Fibroblast of pulmonary artery (primary cell): ENCODE measurements around the gene LRRC43.
"Not testable (repeated sequence)": the region's sequence is repeated elsewhere in the genome, so short reads cannot be mapped to it uniquely, and the experiment has no call there.

ENCODE experiments used
- DNase-seq: peaks from one replicate; pipeline ENCODE4 v3.0.0-alpha.2; 2010; ENCODE audit warnings: low read depth
- H3K4me3 ChIP-seq: replicated peaks from 2 replicates; pipeline ENCODE4 v1.5.1; 2011; ENCODE audit warnings: low read depth, mild to moderate bottlenecking, control low read depth, low read length, moderate library complexity
- TF ChIP-seq, protein P1 (sequence below): IDR thresholded peaks from 2 replicates; pipeline ENCODE4 v1.5.1; 2011; ENCODE audit warnings: mild to moderate bottlenecking, control low read depth, low read length, inconsistent platforms; ENCODE audit errors: missing control alignments

The LRRC43 gene

DNA sequence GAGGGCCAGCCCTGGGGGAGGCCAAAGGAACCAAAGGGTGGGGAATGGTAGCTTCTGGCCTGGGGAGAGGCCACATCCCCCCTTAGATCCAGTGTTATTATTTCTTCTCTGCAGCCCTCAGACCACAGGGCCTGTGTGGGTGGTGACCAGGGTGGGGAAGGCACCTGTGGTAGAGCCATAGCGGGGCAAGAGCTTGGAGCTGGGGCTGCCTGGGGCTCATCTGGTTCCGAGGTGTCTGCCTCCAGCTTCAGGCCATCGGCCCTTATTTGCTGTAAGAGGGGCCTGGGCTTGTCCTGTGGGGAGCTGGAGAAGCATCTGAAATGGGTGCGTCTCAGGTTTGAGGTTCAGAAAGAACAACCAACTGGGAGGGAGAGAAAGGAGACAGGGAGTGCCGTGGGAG is 18.5 kb downstream of the LRRC43 start:
- TF ChIP-seq, protein P1, sequence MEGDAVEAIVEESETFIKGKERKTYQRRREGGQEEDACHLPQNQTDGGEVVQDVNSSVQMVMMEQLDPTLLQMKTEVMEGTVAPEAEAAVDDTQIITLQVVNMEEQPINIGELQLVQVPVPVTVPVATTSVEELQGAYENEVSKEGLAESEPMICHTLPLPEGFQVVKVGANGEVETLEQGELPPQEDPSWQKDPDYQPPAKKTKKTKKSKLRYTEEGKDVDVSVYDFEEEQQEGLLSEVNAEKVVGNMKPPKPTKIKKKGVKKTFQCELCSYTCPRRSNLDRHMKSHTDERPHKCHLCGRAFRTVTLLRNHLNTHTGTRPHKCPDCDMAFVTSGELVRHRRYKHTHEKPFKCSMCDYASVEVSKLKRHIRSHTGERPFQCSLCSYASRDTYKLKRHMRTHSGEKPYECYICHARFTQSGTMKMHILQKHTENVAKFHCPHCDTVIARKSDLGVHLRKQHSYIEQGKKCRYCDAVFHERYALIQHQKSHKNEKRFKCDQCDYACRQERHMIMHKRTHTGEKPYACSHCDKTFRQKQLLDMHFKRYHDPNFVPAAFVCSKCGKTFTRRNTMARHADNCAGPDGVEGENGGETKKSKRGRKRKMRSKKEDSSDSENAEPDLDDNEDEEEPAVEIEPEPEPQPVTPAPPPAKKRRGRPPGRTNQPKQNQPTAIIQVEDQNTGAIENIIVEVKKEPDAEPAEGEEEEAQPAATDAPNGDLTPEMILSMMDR, result no peak
- DNase-seq, result no peak

DNA sequence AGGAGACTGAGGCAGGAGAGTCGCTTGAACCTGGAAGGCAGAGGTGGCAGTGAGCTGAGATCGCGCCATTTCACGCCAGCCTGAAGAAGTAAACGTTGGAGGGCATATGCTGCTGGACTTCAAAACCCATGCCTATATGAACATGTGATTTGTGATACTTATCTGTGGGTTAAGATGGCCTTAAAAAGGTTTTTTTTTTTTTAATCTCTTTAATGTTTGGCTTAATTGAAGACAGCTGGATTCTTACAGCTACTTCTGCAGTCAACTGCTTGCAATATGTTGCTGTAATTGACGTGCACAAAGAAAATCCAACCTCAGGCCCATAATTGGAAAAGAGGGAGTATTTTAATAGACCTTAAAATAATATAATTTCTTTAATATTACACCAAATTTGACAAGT is 19.1 kb downstream of the LRRC43 start:
- no peak for DNase-seq
- TF ChIP-seq, protein P1, result no peak
- no peak overlapping the region for H3K4me3 ChIP-seq

More for the DNA sequence above, 18.5 kb downstream of the LRRC43 start:
- H3K4me3 ChIP-seq, result no peak overlapping the region

DNA sequence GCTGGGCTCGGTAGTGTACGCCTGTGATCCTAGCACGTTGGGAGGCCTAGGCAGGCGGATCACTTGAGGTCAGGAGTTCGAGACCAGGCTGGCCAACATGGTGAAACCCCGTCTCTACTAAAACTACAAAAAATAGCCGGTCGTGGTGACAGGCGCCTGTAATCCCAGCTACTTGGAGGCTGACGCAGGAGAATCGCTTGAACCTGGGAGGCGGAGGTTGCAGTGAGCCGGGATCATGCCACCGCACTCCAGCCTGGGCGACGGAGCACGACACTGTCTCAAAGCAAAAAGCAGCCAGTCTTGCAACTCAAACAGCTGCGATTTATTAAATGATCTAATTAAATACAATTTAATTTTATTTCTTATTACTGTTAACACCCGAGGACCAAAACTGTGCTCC is 19.9 kb downstream of the LRRC43 start:
- peak overlapping the region; percentile 56 for H3K4me3 ChIP-seq
- DNase-seq, result not testable (repeated sequence)

DNA sequence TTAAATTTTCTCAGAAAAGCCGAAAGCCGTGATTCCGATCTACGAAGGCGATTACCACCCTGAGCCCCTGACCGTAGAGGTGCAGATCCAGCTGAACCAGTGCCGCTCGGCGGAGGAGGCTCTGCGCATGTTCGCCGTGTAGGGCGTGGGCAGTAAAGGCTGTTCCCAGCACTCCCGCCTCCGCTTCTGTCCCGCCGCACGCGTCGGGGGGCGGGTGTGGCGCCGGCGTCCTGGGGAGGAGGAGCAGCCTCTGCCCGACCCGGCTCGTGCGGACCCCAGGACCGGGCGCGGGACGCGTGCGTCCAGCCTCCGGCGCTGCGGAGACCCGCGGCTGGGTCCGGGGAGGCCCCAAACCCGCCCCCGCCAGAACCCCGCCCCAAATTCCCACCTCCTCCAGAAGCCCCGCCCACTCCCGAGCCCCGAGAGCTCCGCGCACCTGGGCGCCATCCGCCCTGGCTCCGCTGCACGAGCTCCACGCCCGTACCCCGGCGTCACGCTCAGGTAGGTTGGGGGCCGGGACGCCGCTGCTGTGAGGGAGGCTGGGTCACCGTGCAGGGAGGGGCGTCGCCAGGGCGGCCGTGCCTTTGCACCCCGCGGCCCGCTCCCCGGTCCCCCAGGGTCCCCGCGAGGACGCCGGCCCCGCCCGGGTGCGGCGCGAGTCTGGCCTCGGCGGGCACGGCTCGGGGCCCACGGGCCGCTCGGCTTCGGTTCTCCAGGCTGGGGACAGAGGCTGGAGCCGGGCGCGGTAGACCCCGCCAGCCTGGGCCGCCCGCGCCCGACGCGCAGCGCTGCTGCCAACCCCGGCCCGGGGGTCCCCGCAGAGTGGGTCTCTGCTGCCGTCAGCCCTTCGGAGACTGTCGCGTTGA is 20.6 kb downstream of the LRRC43 start, which contains the start of gene B3GNT4:
Gene B3GNT4, plus strand, starts transcription at position 409 of the 866 bp plus-strand sequence. CDS start 910 bp downstream, outside the sequence.
- DNase-seq, result peak; percentile 49
- peak within 1 kb of the TSS; percentile 56 for H3K4me3 ChIP-seq

DNA sequence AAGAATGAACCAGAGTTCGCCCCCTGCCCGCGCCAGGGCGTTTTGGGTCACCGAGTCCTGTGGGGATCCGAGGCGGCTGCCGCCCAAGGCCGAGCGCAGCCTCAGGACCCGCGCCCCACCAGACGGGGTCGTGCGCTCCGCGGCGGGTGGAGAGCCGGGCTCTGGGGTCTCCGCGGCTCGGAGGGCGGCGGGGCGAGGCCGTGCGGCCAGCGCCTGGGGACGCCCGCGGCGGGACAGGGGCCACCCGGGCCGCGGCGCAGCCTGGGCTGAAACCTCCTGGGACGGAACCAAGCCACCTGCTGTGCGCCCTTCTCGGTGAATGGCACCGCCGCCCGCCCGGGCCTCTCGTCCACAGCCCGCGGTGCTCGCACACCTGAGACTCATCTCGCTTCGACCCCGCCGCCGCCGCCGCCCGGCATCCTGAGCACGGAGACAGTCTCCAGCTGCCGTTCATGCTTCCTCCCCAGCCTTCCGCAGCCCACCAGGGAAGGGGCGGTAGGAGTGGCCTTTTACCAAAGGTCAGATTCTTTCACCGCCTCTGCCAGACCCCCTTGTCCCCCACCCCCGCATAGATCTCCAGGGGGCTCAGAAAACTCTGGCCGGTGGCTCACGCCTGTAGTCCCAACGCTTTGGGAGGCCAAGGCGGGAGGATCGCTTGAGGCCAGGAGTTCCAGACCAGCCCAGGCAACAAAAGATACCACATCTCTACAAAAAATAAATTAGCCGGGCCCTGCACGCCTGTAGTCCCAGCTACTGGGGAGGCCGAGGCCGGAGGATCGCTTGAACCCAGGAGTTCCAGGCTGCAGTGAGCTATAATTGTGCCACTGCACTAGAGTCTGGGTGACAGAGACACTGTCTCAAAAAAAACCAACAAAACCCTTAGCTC is 21.5 kb downstream of the LRRC43 start:
- no peak for DNase-seq
- peak overlapping the region; percentile 56 for H3K4me3 ChIP-seq
- TF ChIP-seq, protein P1, result no peak

More for the DNA sequence above, 20.6 kb downstream of the LRRC43 start, which contains the start of gene B3GNT4:
- TF ChIP-seq, protein P1, result no peak

DNA sequence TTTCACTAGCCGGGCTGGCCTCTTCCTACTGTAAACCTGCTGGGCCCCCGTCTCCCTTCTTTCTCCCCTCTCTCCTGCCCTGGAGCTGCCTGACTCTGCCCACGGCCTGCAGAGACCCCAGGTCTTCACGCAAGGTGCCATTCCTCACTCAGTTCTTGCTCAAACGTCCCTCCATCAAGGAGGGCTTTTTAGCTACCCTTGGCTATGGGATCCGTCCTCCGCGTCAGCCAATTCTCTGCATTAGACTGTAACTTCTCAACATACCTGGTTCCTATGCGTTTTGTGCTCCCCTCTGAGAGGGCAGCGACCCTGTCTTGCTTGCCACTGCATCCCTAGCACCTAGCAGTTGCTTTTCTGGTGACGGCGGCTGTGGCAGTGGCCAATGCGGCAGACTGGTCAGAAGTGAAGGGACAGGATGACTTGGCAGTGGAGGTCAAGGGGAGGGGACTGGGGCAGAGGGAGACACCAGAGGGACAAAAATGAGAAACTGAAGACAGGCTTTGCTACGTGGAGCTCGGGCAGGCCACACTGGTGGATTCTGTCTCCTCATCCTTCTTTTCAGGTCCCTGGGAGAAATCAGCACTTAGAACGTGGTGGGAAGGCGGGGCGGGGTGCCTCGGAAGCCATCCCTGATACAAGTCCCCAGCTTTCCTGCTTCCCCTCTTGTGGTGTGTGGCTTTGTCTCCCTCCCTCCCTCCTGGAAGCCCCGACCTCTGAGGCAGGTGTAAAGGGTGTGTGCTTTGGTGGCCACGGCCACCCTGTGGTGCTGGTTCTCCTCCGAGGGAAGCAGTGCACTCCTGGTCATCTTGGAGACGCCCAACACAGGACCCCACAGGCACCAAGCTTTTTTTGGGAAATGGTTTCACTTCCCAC is 22.4 kb downstream of the LRRC43 start:
- TF ChIP-seq, protein P1, result no peak
- H3K4me3 ChIP-seq, result no peak overlapping the region
- DNase-seq, result no peak
